IMR-90 (cell line): Measurements from ENCODE around the gene HMOX2. TPM values are rescaled to one million over a fixed set of nuclear protein-coding genes. Genes with fewer than 3 reads are reported as not detected.

ENCODE experiments used
- ATAC-seq: fragments of 200-7000 bp; cut with Tn5 transposase; 2 replicates; pipeline ENCODE4 v1.9.1; 2020; ENCODE audit warnings: low read depth, mild to moderate bottlenecking, moderate library complexity
- BruUV-seq: library from RNA; stranded (reverse); fragments of 400-500 nt; replicated peaks from 2 replicates; lab custom pipeline; 2021; lab: Mats Ljungman, UMichigan
- CTCF ChIA-PET: fragments of 300-600 bp; formaldehyde crosslinking; extraction: SDS; loops from one replicate; lab custom pipeline; 2021; ENCODE audit warnings: antibody characterized with exemption; lab: Yijun Ruan, JAX
- POLR2A ChIA-PET: fragments of 300-600 bp; sonication (Branson Sonifier 250); formaldehyde crosslinking; loops from one replicate; lab custom pipeline; 2022; ENCODE audit warnings: antibody characterized with exemption; ENCODE audit not compliant: unreplicated experiment; lab: Charles Lee
- DNase-seq: peaks from one replicate; pipeline ENCODE4 v3.0.0; 2013
- H2AFZ ChIP-seq: replicated peaks from 2 replicates; pipeline ENCODE3; 2013; ENCODE audit warnings: low read length, mild to moderate bottlenecking; ENCODE audit not compliant: poor library complexity
- H2AK5ac ChIP-seq: 2 replicates; pipeline ENCODE4 v1.6.1; 2013; ENCODE audit warnings: low read depth, low read length, inconsistent platforms
- H2AK9ac ChIP-seq: replicated peaks from 2 replicates; pipeline ENCODE3; 2013; ENCODE audit warnings: mild to moderate bottlenecking, low read depth, low read length, moderate library complexity; ENCODE audit not compliant: poor library complexity
- H2BK120ac ChIP-seq: 2 replicates; pipeline ENCODE4 v1.6.1; 2013; ENCODE audit warnings: low read depth, low read length, inconsistent platforms
- H2BK15ac ChIP-seq: 3 replicates; pipeline ENCODE4 v1.6.1; 2013; ENCODE audit warnings: low read depth, low read length, inconsistent platforms
- H2BK20ac ChIP-seq: 2 replicates; pipeline ENCODE4 v1.6.1; 2013; ENCODE audit warnings: low read depth, mild to moderate bottlenecking, inconsistent platforms, low read length, moderate library complexity
- H2BK5ac ChIP-seq: 2 replicates; pipeline ENCODE4 v1.6.1; 2013; ENCODE audit warnings: mild to moderate bottlenecking, low read depth, low read length, inconsistent platforms; ENCODE audit not compliant: poor library complexity, severe bottlenecking
- H3K14ac ChIP-seq: replicated peaks from 2 replicates; pipeline ENCODE4 v1.6.1; 2013; ENCODE audit warnings: low read depth, low read length, inconsistent platforms
- H3K18ac ChIP-seq: 2 replicates; pipeline ENCODE4 v1.6.1; 2013; ENCODE audit warnings: low read depth, low read length, control low read depth
- H3K23ac ChIP-seq: 2 replicates; pipeline ENCODE4 v1.6.1; 2013; ENCODE audit warnings: low read depth, low read length, inconsistent platforms
- H3K27ac ChIP-seq: 2 replicates; pipeline ENCODE4 v1.5.1; 2013; ENCODE audit warnings: mild to moderate bottlenecking, control low read depth, low read length; ENCODE audit not compliant: insufficient read depth
- H3K27me3 ChIP-seq: 2 replicates; pipeline ENCODE4 v1.6.1; 2013; ENCODE audit warnings: low read length; ENCODE audit not compliant: control insufficient read depth, insufficient read depth
- H3K36me3 ChIP-seq: 2 replicates; pipeline ENCODE4 v1.6.1; 2013; ENCODE audit warnings: low read length, mixed read lengths; ENCODE audit not compliant: control insufficient read depth, insufficient read depth
- H3K4ac ChIP-seq: 2 replicates; pipeline ENCODE4 v1.6.1; 2013; ENCODE audit warnings: low read depth, low read length, inconsistent platforms
- H3K4me1 ChIP-seq: 2 replicates; pipeline ENCODE4 v1.6.1; 2013; ENCODE audit warnings: low read length, mixed read lengths; ENCODE audit not compliant: control insufficient read depth, insufficient read depth
- H3K4me2 ChIP-seq: 2 replicates; pipeline ENCODE4 v1.6.1; 2013; ENCODE audit warnings: low read depth, mild to moderate bottlenecking, control low read depth, low read length, moderate library complexity
- H3K4me3 ChIP-seq: 2 replicates; pipeline ENCODE4 v1.5.1; 2013; ENCODE audit warnings: low read depth, mild to moderate bottlenecking, control low read depth, low read length, moderate library complexity; ENCODE audit not compliant: insufficient read depth
- H3K56ac ChIP-seq: 2 replicates; pipeline ENCODE4 v1.6.1; 2013; ENCODE audit warnings: low read length, inconsistent platforms; ENCODE audit not compliant: insufficient read depth; ENCODE audit errors: extremely low read depth
- H3K79me1 ChIP-seq, 2 experiments: 2 replicates each; pipeline ENCODE4 v1.6.1; 2013; ENCODE audit warnings: low read length in 2 of 2, inconsistent platforms in 1 of 2, low read depth in 1 of 2
- H3K9ac ChIP-seq: 2 replicates; pipeline ENCODE4 v1.6.1; 2013; ENCODE audit warnings: low read depth, low read length, control low read depth
- H3K9me1 ChIP-seq: 2 replicates; pipeline ENCODE4 v1.6.1; 2013; ENCODE audit warnings: low read length, inconsistent platforms; ENCODE audit not compliant: insufficient read depth
- H3K9me3 ChIP-seq: 2 replicates; pipeline ENCODE4 v1.6.1; 2013; ENCODE audit warnings: low read length; ENCODE audit not compliant: control insufficient read depth, insufficient read depth
- H4K20me1 ChIP-seq: 2 replicates; pipeline ENCODE4 v1.6.1; 2013; ENCODE audit warnings: low read length, inconsistent platforms; ENCODE audit not compliant: insufficient read depth
- H4K5ac ChIP-seq: 2 replicates; pipeline ENCODE4 v1.6.1; 2013; ENCODE audit warnings: mild to moderate bottlenecking, low read depth, low read length, control low read depth
- H4K8ac ChIP-seq, 2 experiments: 2 replicates each; pipeline ENCODE4 v1.6.1; 2013; ENCODE audit warnings: low read depth in 2 of 2, low read length in 2 of 2, control low read depth in 1 of 2, inconsistent platforms in 1 of 2
- H4K91ac ChIP-seq: 2 replicates; pipeline ENCODE4 v1.6.1; 2013; ENCODE audit warnings: low read depth, low read length, inconsistent platforms; ENCODE audit not compliant: insufficient read depth
- MAFK ChIP-seq: IDR thresholded peaks from 2 replicates; pipeline ENCODE4 v1.6.1; 2012; ENCODE audit warnings: low read depth, low read length, improper control_type of control experiment
- MXI1 ChIP-seq: IDR thresholded peaks from 2 replicates; pipeline ENCODE4 v1.6.1; 2012; ENCODE audit warnings: low read depth, mild to moderate bottlenecking, low read length, moderate library complexity, borderline replicate concordance
- NFE2L2 ChIP-seq: fragments of 150-350 bp; IDR thresholded peaks from 2 replicates; pipeline ENCODE4 v1.6.1; 2016; ENCODE audit warnings: low read depth, mild to moderate bottlenecking, low read length
- RAD21 ChIP-seq: IDR thresholded peaks from 2 replicates; pipeline ENCODE4 v1.6.1; 2012; ENCODE audit warnings: low read length, improper control_type of control experiment
- SMC3 ChIP-seq: fragments of 150-350 bp; IDR thresholded peaks from 2 replicates; pipeline ENCODE4 v1.6.1; 2016; ENCODE audit warnings: low read depth, mild to moderate bottlenecking, antibody characterized with exemption, low read length, moderate library complexity
- WGBS, 2 experiments: methylation state at CpG; one replicate each; pipeline versions ENCODE4 v1.1.5 to v1.1.7; 2013; ENCODE audit warnings: missing lambda C conversion rate in 2 of 2; ENCODE audit not compliant: insufficient read length in 1 of 2; ENCODE audit errors: extremely low coverage in 2 of 2; 5-methylcytosine and 5-hydroxymethylcytosine counted together
- dilution Hi-C: fragments of 300-500 bp; cut with HindIII; formaldehyde crosslinking; loops from one replicate; pipeline ENCODE4 v1.14.3; 2018; ENCODE audit warnings: low sequenced_read_pairs; ENCODE audit not compliant: unreplicated experiment
- in situ Hi-C: fragments of 300-500 bp; cut with MboI; formaldehyde crosslinking; loops from 3 replicates; pipeline ENCODE4 v1.14.3; 2019; ENCODE audit warnings: low sequenced_read_pairs, inconsistent platforms, mixed read lengths
- intact Hi-C: fragments of 100-400 bp; cut with micrococcal nuclease; formaldehyde crosslinking; loops from 2 replicates; pipeline ENCODE4 v1.10.0; 2022
- polyA plus RNA-seq, 3 experiments: library from polyadenylated mRNA; depleted of rRNA; stranded (reverse); fragments of >200 nt; gene quantifications; 2 replicates each; pipeline ENCODE4 v1.2.3, GENCODE V29; 2012; ENCODE audit warnings: low replicate concordance in 1 of 3
- total RNA-seq: library from RNA; depleted of rRNA; stranded (reverse); fragments of >200 nt; gene quantifications from 2 replicates; pipeline ENCODE4 v1.2.3, GENCODE V29; 2012
- TF ChIP-seq, protein P1 (sequence below): conservative IDR thresholded peaks from 2 replicates; pipeline ENCODE4 v1.5.1; 2012; ENCODE audit warnings: mild to moderate bottlenecking, low read depth, low read length, improper control_type of control experiment
- TF ChIP-seq, protein P2 (sequence below): fragments of 150-350 bp; IDR thresholded peaks from 2 replicates; pipeline ENCODE4 v1.6.1; 2016; ENCODE audit warnings: low read depth, mild to moderate bottlenecking, low read length, moderate library complexity, borderline replicate concordance

Gene HMOX2
- total and polyA plus RNA-seq, 2 of the 4 experiments (the other 2 are of a cell fraction): 93.9 to 98.8 TPM

DNA sequence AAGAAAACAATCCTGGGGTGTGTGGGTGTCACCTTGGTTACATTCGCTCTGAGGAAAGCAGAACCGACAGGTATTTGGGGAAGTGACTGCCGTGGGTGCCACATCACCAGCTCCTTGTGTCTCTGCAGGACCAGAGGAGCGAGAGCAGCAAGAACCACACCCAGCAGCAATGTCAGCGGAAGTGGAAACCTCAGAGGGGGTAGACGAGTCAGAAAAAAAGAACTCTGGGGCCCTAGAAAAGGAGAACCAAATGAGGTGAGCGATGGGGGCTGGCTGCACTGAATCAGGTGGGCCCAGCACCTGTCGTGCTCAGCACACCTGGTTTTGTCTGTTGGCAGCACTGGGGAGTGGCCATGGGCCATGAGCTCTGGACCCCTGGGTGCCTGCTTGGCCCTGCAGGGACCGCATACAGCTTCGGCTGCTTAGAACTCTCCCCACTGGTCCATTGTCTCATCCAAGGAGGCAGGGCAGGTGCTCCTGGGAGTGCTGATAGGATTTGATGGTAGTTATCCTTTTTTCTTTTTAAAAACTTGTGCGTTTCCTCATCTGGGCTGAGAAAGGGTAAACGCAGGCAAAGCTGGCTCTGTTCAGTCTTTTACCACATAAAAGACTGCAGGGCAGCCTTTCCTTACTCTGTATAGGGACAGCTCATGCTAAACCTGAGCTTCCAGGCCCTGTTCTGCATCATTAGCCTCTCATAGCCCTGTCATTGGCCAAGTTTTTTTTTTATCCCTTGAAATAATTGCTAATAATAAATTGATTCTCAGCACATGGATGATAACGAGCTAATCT lies 29.4 kb downstream of the HMOX2 start (continued):
- TF ChIP-seq RAD21 (no peak), NFE2L2 (no peak)

DNA sequence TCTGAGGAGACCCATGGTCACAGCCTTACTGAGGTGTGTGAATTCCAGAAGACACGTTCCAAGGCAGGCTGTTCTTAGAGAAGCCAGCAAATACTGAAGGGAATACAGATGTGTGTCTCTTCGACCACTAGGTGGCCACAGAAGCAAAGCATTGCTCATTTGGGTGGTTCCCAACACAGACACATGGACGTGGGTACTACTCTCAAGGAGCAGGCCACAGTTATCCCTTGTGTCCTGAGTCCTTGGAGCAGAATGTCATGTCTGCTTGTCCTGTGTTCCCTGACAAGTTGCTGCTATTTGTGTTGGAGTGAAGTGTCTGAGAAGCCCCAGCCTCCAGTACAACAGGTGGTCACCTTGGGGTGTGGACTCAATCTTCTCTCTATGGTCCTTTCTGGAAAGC lies 30.3 kb downstream of the HMOX2 start:
- no peak overlapping the region for H3K18ac ChIP-seq
- H2AK5ac ChIP-seq: peak overlapping the region; percentile 80
- peaks cover 39% of the 10 kb centered on the region for H3K36me3 ChIP-seq
- H3K4me2 ChIP-seq: no peak overlapping the region
- H4K5ac ChIP-seq: no peak overlapping the region
- WGBS, 2 experiments: 13% methylated on average over 2 of the region's 3 CpGs; no CpG with 5 or more reads in 1 of the 2 experiments
- H3K9ac ChIP-seq: no peak overlapping the region
- no peak overlapping the region for H3K56ac ChIP-seq
- no peak overlapping the region for H2BK5ac ChIP-seq
- no peaks in the 10 kb centered on the region for H3K27me3 ChIP-seq
- H3K9me1 ChIP-seq: peaks cover 12% of the 10 kb centered on the region
- H3K4me1 ChIP-seq: peaks cover 8% of the 10 kb centered on the region
- DNase-seq: peak; percentile 82
- dilution Hi-C loops: no loop called here
- no TSS peak for BruUV-seq
- in situ Hi-C loops: loop anchor here (25.0 kb wide), 1 partner anchor 456 kb away; the partner anchor contains the start of gene SEC14L5
- H2BK120ac ChIP-seq: no peak overlapping the region
- no peak overlapping the region for H3K23ac ChIP-seq
- intact Hi-C loops: loop anchor here (1.0 to 2.0 kb wide), 2 partner anchors 42 to 79 kb away; no protein-coding TSS in a partner anchor
- no peak overlapping the region for H3K4me3 ChIP-seq
- H3K79me1 ChIP-seq: peaks cover 9 to 66% of the 10 kb centered on the region in 2 experiments
- H4K8ac ChIP-seq: peak overlapping the region in 1 of 2 experiments; percentile 71; a peak in 1 of 4 replicates
- H2BK15ac ChIP-seq: no peak overlapping the region
- ChIA-PET POLR2A (no interaction called here), CTCF (interaction anchor here (0.7 to 2.4 kb wide), 3 partner anchors 42 to 63 kb away, joined by 3 to 7 read pairs (median 4); no protein-coding TSS in a partner anchor)
- ATAC-seq: peak; percentile 95
- H3K27ac ChIP-seq: no peak overlapping the region
- no peak overlapping the region for H3K14ac ChIP-seq
- no peak overlapping the region for H2BK20ac ChIP-seq
- TF ChIP-seq, protein P1, sequence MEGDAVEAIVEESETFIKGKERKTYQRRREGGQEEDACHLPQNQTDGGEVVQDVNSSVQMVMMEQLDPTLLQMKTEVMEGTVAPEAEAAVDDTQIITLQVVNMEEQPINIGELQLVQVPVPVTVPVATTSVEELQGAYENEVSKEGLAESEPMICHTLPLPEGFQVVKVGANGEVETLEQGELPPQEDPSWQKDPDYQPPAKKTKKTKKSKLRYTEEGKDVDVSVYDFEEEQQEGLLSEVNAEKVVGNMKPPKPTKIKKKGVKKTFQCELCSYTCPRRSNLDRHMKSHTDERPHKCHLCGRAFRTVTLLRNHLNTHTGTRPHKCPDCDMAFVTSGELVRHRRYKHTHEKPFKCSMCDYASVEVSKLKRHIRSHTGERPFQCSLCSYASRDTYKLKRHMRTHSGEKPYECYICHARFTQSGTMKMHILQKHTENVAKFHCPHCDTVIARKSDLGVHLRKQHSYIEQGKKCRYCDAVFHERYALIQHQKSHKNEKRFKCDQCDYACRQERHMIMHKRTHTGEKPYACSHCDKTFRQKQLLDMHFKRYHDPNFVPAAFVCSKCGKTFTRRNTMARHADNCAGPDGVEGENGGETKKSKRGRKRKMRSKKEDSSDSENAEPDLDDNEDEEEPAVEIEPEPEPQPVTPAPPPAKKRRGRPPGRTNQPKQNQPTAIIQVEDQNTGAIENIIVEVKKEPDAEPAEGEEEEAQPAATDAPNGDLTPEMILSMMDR: peak; percentile 84
- TF ChIP-seq SMC3 (peak; percentile 76), RAD21 (peak; percentile 91), MXI1 (peak; percentile 64; the same call in 1 of the 2 replicates), MAFK (no peak)
- TF ChIP-seq, protein P2, sequence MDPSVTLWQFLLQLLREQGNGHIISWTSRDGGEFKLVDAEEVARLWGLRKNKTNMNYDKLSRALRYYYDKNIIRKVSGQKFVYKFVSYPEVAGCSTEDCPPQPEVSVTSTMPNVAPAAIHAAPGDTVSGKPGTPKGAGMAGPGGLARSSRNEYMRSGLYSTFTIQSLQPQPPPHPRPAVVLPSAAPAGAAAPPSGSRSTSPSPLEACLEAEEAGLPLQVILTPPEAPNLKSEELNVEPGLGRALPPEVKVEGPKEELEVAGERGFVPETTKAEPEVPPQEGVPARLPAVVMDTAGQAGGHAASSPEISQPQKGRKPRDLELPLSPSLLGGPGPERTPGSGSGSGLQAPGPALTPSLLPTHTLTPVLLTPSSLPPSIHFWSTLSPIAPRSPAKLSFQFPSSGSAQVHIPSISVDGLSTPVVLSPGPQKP: no peak
- H3K9me3 ChIP-seq: no peaks in the 10 kb centered on the region
- H2AFZ ChIP-seq: peak overlapping the region; percentile 72
- peaks cover 11% of the 10 kb centered on the region for H4K20me1 ChIP-seq
- H3K4ac ChIP-seq: peak overlapping the region; percentile 44
- H2AK9ac ChIP-seq: peak overlapping the region; percentile 43
- H4K91ac ChIP-seq: no peak overlapping the region
